Measurements from ENCODE around the gene AGBL4. TPM values are rescaled to one million over a fixed set of nuclear protein-coding genes. Genes with fewer than 3 reads are reported as not detected.

Gene AGBL4
- total RNA-seq, 4 donors from 2014 or later, result 0.08 to 0.71 (median 0.60) TPM

DNA sequence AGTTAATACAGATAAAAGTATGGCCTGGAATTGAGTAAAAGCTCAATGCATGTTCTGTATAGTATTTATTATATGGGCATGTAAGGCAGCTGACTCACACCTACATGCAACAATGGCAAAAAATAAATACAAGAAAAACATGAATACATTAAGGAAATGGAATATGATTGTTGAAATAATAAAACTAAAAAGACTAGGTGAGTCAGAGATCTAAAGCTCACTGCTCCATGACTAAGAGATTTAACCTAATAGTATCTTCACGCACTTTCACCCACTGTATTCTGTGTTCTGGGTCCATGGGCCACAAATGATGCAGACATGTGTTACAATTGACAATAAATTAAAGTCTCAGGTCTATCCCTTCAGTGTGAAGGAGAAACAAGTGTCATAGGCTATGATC is 607.0 kb downstream of the AGBL4 start:
- intact Hi-C loops (cut with DNase I; ENCODE audit: low total_unique reads), result no loop called here
- TF ChIP-seq, protein P1, sequence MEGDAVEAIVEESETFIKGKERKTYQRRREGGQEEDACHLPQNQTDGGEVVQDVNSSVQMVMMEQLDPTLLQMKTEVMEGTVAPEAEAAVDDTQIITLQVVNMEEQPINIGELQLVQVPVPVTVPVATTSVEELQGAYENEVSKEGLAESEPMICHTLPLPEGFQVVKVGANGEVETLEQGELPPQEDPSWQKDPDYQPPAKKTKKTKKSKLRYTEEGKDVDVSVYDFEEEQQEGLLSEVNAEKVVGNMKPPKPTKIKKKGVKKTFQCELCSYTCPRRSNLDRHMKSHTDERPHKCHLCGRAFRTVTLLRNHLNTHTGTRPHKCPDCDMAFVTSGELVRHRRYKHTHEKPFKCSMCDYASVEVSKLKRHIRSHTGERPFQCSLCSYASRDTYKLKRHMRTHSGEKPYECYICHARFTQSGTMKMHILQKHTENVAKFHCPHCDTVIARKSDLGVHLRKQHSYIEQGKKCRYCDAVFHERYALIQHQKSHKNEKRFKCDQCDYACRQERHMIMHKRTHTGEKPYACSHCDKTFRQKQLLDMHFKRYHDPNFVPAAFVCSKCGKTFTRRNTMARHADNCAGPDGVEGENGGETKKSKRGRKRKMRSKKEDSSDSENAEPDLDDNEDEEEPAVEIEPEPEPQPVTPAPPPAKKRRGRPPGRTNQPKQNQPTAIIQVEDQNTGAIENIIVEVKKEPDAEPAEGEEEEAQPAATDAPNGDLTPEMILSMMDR (IDR thresholded peaks at IDR 0.05), result no peak
- no peak for TF ChIP-seq POLR2A (IDR thresholded peaks at IDR 0.05)

DNA sequence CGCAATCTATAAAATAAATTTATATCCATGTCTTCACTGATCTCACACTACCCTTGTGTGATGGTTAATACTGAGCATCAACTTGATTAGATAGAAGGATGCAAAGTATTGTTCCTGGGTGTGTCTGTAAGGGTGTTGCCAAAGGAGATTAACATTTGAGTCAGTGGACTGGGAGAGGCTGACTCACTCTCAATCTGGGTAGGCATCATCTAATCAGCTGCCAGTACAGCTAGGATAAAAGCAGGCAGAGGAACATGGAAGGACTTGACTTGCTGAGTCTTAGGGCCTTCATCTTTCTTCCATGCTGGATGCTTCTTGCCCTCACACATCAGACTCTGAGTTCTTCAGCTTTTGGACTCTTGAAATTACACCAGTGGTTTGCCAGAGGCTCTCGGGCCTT is 615.4 kb downstream of the AGBL4 start:
- intact Hi-C loops (cut with DNase I; ENCODE audit: low total_unique reads), result no loop called here
- TF ChIP-seq, protein P1 (IDR thresholded peaks at IDR 0.05), result no peak
- TF ChIP-seq POLR2A (IDR thresholded peaks at IDR 0.05), result no peak
- WGBS, 2 donors, result 86 to 91% methylated on average over 2 of the region's 2 CpGs
- no peak overlapping the region for H3K4me3 ChIP-seq (ENCODE audit: low read depth, poor library complexity, severe bottlenecking)
- DNase-seq (ENCODE audit: low spot score in 2 of 2), result no peak

More for the DNA sequence above, 607.0 kb downstream of the AGBL4 start:
- 90 to 97% methylated on average over 1 of the region's 1 CpG for WGBS, 2 donors
- H3K4me3 ChIP-seq (ENCODE audit: low read depth, poor library complexity, severe bottlenecking), result no peak overlapping the region
- DNase-seq (ENCODE audit: low spot score in 2 of 2), result no peak

DNA sequence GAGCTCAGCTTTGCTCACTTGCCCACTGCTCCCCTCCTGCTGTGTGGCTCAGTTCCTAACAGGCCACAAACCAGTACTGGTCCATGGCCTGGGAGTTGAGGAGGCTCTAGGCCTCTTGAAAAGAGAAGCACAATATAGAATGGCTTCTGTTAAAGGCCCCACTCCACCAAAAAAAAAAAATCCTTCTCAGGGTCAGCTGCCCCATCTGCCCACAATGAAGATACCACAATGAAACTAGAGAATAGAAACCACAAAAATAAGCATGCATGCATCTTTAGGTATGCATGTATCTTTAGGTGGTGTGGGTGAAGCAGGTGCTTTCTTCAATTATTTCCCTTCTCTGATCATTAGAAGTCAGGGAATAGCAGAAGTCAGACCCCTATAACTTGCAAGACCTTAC is 626.7 kb downstream of the AGBL4 start:
- no peak for TF ChIP-seq POLR2A (IDR thresholded peaks at IDR 0.05)
- TF ChIP-seq, protein P1 (IDR thresholded peaks at IDR 0.05), result no peak
- intact Hi-C loops (cut with DNase I; ENCODE audit: low total_unique reads), result no loop called here
- DNase-seq (ENCODE audit: low spot score in 2 of 2), result no peak

DNA sequence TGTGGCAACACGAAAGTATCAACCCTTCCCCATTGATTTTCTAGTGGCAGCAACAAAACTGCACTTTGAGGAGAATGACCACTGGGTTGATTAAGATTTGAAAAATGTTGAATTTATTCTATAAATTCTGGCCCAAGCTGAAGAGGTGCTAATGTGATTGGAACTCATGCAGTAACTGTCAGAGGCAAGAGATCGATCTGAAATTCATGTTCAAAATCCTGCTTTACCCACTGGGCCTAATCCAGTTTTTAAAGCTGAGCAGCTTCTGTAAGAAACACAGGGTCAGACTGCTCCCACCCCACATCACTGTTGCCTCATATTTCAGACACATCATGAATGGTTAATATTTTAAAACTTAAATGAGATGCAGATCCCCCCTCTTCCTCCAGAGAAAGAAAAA is 629.6 kb downstream of the AGBL4 start:
- no peak for DNase-seq (ENCODE audit: low spot score in 2 of 2)
- intact Hi-C loops (cut with DNase I; ENCODE audit: low total_unique reads), result no loop called here
- WGBS, 2 donors, result 83 to 87% methylated on average over 2 of the region's 2 CpGs
- TF ChIP-seq POLR2A (IDR thresholded peaks at IDR 0.05), result no peak
- TF ChIP-seq, protein P1 (IDR thresholded peaks at IDR 0.05), result no peak
- no peak overlapping the region for H3K4me3 ChIP-seq (ENCODE audit: low read depth, poor library complexity, severe bottlenecking)

More for the DNA sequence above, 626.7 kb downstream of the AGBL4 start:
- H3K4me3 ChIP-seq (ENCODE audit: low read depth, poor library complexity, severe bottlenecking), result no peak overlapping the region

DNA sequence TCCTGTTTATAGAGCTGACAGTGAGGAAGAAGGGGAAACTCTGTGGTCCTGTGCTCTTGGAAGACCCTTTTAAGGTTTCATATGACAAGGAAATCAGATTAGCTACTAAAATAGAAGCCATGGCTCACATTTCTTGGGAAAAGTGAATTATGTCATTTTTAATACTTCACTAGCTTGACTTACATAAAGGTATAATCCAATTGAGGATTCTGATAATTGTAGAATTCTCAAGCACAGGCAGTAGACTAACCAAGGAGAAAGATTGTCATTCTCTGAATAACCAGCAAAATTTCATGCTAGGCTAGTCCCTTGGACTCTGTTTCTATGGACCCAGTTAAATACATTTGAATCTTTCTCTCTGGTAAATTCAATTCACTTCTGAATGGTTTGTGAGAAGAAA is 634.1 kb downstream of the AGBL4 start:
- no peak for DNase-seq (ENCODE audit: low spot score in 2 of 2)
- no peak overlapping the region for H3K4me3 ChIP-seq (ENCODE audit: low read depth, poor library complexity, severe bottlenecking)
- intact Hi-C loops (cut with DNase I; ENCODE audit: low total_unique reads), result no loop called here
- TF ChIP-seq POLR2A (IDR thresholded peaks at IDR 0.05), result no peak
- TF ChIP-seq, protein P1 (IDR thresholded peaks at IDR 0.05), result no peak

DNA sequence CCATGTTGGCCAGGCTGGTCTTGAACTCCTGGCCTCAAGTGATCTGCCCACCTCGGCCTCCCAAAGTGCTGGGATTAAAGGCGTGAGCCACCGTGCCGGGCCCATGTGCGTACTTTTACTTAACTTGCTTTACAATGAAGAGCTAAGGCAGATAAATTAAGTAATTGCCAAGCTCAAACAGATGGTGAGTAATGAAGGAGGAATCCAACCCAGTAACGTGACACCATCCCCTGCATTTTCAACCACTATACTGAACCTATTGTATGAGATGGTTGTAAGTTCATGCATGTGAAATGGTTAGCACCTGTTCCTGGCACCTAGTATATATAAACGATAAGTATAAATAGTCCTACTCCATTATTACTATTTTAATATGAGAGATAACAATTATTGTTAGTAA is 659.1 kb downstream of the AGBL4 start:
- WGBS, 2 donors, result 80 to 84% methylated on average over 7 of the region's 7 CpGs
- intact Hi-C loops (cut with DNase I; ENCODE audit: low total_unique reads), result no loop called here

More for the DNA sequence above, 659.1 kb downstream of the AGBL4 start:
- no peak overlapping the region for H3K4me3 ChIP-seq (ENCODE audit: low read depth, poor library complexity, severe bottlenecking)
- no peak for TF ChIP-seq POLR2A (IDR thresholded peaks at IDR 0.05)
- TF ChIP-seq, protein P1 (IDR thresholded peaks at IDR 0.05), result no peak
- no peak for DNase-seq (ENCODE audit: low spot score in 2 of 2)

Measured in lower leg skin (tissue), 4 donors.